ENCODE data around the gene COA3.
A peak's percentile ranks its signal among the peaks of the same experiment; 100 is the strongest.

Gene COA3

GRCh38 chr17:42832213-42832933 lies 33.9 kb upstream of the COA3 start:
- TF ChIP-seq CTCF (conservative IDR thresholded peaks at IDR 0.05; ENCODE audit: low read depth, low read length): no peak
- no peak for DNase-seq (ENCODE audit: low read depth)
- H3K4me3 ChIP-seq (ENCODE audit: low read depth, low read length): peak overlapping the region; percentile 88

DNA sequence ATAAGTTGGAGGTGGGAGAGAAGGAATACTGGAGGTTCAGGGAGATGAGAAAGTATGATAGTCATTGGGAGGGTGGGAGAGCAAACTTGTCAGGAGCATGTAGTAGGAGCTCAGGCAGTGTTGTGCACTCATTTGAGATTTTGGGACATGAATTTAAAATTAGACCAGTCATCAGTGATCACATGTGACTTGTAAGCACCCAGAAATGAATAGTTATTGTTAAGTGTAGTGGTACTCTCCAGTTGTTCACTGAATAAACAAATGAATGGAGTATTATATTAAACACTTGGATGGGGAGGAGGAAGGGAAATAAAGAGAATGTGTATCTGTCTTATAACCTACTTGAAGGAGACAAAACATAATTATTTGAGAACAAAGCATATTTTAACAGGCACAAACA lies 32.5 kb upstream of the COA3 start:
- no peak for DNase-seq (ENCODE audit: low read depth)
- TF ChIP-seq CTCF (conservative IDR thresholded peaks at IDR 0.05; ENCODE audit: low read depth, low read length): no peak

DNA sequence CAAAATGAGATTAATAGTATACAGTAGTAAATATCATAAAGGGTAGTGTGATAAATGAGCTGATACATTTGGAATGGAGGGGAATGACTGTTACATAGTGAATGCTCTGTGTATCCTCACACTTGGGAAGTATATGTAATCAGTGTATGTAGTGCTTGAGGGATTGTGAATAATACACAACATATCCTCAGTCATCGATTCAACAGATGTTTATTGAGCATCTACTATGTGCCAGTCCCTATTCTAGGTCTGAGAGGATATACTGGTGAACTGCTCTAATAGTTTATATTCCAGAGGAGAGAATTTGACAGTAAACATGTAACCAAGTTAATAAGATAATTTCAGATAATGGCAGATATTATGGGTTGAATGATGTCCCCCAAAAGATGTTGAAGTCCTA lies 29.0 kb upstream of the COA3 start:
- no peak for DNase-seq (ENCODE audit: low read depth)
- TF ChIP-seq CTCF (conservative IDR thresholded peaks at IDR 0.05; ENCODE audit: low read depth, low read length): no peak
- H3K4me3 ChIP-seq (ENCODE audit: low read depth, low read length): no peak overlapping the region

More for the DNA sequence above, 32.5 kb upstream of the COA3 start:
- H3K4me3 ChIP-seq (ENCODE audit: low read depth, low read length): no peak overlapping the region

- no peak for TF ChIP-seq CTCF (conservative IDR thresholded peaks at IDR 0.05; ENCODE audit: low read depth, low read length)
- H3K4me3 ChIP-seq (ENCODE audit: low read depth, low read length): no peak overlapping the region
- DNase-seq (ENCODE audit: low read depth): no peak
These were observed 22.7 kb upstream of the COA3 start for GRCh38 chr17:42821176-42821575.

DNA sequence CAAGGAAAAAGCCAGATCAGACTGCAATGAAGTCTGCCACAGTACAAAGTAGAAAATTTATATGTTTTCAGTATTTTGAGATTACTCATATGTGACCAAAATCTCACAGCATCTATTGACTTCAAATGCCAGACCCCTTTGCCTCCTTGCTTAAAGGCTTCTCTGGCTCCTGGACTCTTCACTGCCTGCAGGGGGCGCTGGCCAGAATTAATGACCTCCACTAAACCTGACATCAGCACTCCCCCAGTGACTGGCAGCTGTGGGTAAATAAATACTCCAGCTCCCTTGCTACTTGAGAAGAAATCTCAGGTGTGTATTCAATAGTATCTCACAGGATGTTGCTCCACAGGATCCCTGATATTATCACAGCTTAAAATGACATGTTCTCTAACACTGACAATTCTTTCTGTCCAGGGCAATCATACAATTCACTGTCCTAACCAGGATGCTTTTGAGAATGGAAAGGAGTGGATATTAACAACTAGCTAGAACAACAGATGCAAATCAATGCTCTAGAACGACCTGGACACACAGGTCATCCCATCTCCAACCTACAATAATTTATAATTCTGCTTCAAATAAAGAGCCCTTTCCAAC lies 21.5 kb upstream of the COA3 start:
- peak; percentile 76 for DNase-seq (ENCODE audit: low read depth)
- peak; percentile 89 for TF ChIP-seq CTCF (conservative IDR thresholded peaks at IDR 0.05; ENCODE audit: low read depth, low read length)
- H3K4me3 ChIP-seq (ENCODE audit: low read depth, low read length): no peak overlapping the region

DNA sequence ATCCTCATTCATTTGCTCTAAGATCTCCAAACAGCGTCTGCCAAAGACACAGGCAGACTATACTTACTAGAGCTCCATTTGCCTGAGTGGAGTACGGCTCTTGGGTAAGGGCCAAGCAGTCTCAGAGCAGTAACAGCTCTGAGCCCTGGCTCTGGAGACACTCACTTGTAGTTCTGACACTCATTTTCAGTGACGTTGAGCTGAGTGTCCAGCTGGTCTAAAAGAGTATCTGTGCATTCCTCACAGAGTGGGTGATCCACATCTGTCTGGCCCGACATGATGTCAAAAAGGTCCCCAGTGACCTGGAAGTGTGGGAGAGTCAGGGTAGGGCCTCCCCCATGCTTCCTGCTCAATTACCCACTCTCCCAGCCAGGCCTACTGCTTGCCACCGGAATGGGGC lies 19.9 kb upstream of the COA3 start:
- no peak for TF ChIP-seq CTCF (conservative IDR thresholded peaks at IDR 0.05; ENCODE audit: low read depth, low read length)
- H3K4me3 ChIP-seq (ENCODE audit: low read depth, low read length): no peak overlapping the region
- no peak for DNase-seq (ENCODE audit: low read depth)

- H3K4me3 ChIP-seq (ENCODE audit: low read depth, low read length): no peak overlapping the region
- DNase-seq (ENCODE audit: low read depth): no peak
- no peak for TF ChIP-seq CTCF (conservative IDR thresholded peaks at IDR 0.05; ENCODE audit: low read depth, low read length)
These were observed 19.4 kb upstream of the COA3 start for GRCh38 chr17:42817866-42818265.
